Heart left ventricle (tissue), 16 donors: Measurements from ENCODE around the gene KRTAP4-3. TPM values are rescaled to one million over a fixed set of nuclear protein-coding genes. Genes with fewer than 3 reads are reported as not detected.

ENCODE experiments used
- ATAC-seq, 4 donors: fragments of 200-7000 bp; cut with Tn5 transposase; one replicate each; pipeline ENCODE4 v1.9.1; 2020 to 2022; ENCODE audit warnings: moderate library complexity in 4 of 4, mild to moderate bottlenecking in 3 of 4, moderate number of reproducible peaks in 1 of 4
- DNase-seq, 5 donors: peaks; one replicate each; pipeline ENCODE4 v3.0.0-alpha.2; 2020
- H3K27ac ChIP-seq, 12 donors: fragments of 200-600 bp; sonication (generic) in 4 of 12; one replicate each; pipeline versions ENCODE4 v1.5.0 to v1.8.0; 2016 to 2022; ENCODE audit warnings: mild to moderate bottlenecking in 2 of 12
- H3K27me3 ChIP-seq, 9 donors: fragments of 200-600 bp; sonication (generic) in 2 of 9; one replicate each; pipeline versions ENCODE4 v1.5.1 to v1.8.0; 2016 to 2022; ENCODE audit warnings: mild to moderate bottlenecking in 3 of 9
- H3K36me3 ChIP-seq, 9 donors: fragments of 200-600 bp; sonication (generic) in 2 of 9; one replicate each; pipeline versions ENCODE4 v1.5.0 to v1.8.0; 2018 to 2022; ENCODE audit warnings: mild to moderate bottlenecking in 2 of 9
- H3K4me1 ChIP-seq, 12 donors: fragments of 200-600 bp; sonication (generic) in 4 of 12; one replicate each; pipeline versions ENCODE4 v1.5.0 to v1.8.0; 2016 to 2022; ENCODE audit warnings: mild to moderate bottlenecking in 3 of 12
- H3K4me3 ChIP-seq, 12 donors: fragments of 200-600 bp; sonication (generic) in 4 of 12; one replicate each; pipeline versions ENCODE4 v1.5.0 to v1.8.0; 2017 to 2022; ENCODE audit warnings: mild to moderate bottlenecking in 9 of 12, moderate library complexity in 4 of 12
- H3K9me3 ChIP-seq, 12 donors: fragments of 200-600 bp; sonication (generic) in 4 of 12; one replicate each; pipeline versions ENCODE4 v1.5.0 to v1.8.0; 2016 to 2022; ENCODE audit warnings: mild to moderate bottlenecking in 1 of 12
- CTCF ChIP-seq, 12 donors: fragments of 200-600 bp; sonication (generic) in 4 of 12; IDR thresholded peaks; one replicate each; pipeline versions ENCODE4 v1.5.0 to v1.8.0; 2018 to 2022; ENCODE audit warnings: antibody characterized with exemption in 12 of 12, mild to moderate bottlenecking in 5 of 12
- POLR2A ChIP-seq, 2 donors: fragments of 450-650 bp; IDR thresholded peaks; one replicate each; pipeline ENCODE4 v1.6.1; 2017; ENCODE audit warnings: antibody characterized with exemption in 2 of 2, mild to moderate bottlenecking in 2 of 2, moderate library complexity in 2 of 2
- WGBS, 4 donors: extraction: QIAGEN DNeasy Blood & Tissue Kit in 2 of 4; methylation state at CpG; one replicate each; pipeline versions ENCODE4 v1.1.5 to v1.1.7; 2013 to 2018; 5-methylcytosine and 5-hydroxymethylcytosine counted together
- intact Hi-C, 10 donors: fragments of 100-400 bp; cut with DNase I; formaldehyde crosslinking; loops; one replicate each; pipeline versions ENCODE4 v1.11.1 to v1.14.2; 2022
- polyA plus RNA-seq, 2 donors: library from polyadenylated mRNA; stranded (reverse); fragments of 200-250 nt; gene quantifications; one replicate each; pipeline ENCODE4 v1.2.3, GENCODE V29; 2013
- total RNA-seq, 9 donors: library from RNA; depleted of rRNA in 2 of 9; stranded (reverse); fragments of >200 nt in 2 of 9; fragmentation: NEBNext Ultra II Directional in 3 of 9; extraction: Animal tissue kit (Norgen Biotek cat#: 25700) in 3 of 9; gene quantifications; one replicate each; pipeline versions ENCODE4 v1.1.0 to v1.2.4, GENCODE V29; 2016 to 2023
- donor health status: ischemic (EF 13 %, LVEDD 7.1; RV severe dilation, severe dysfunction).
- donor health status: healthy with polysubstance abuse.
- donor health status: DM: no; HTN: yes; CAD: no.
- donor health status: DM: no; HTN: no; CAD: no.
- donor health status: ischemic (EF 25% LVEDD 6.9; RV normal size, moderate dysfunction).
- donor health status: ischemic (EF 25% LVEDD 5.7; RV mildly dilated, moderate dysfunction).
- donor health status: healthy.
- donor health status: DM: yes; HTN: yes; CAD: no.
- donor health status: ischemic (EF 35%, LVEDD 5.7; RV mildly dilated, moderate dysfunction).
- donor health status: nonischemic (EF 11% LVEDD 7.7; RV severe dilation, severe dysfunction).
- donor health status: DM: yes; HTN: yes; CAD: no.
- donor health status: PGD.
- donor health status: ischemic (EF 29% LVEDD 5.4; RV normal size, mild dysfunction).
- donor health status: nonischemic (EF 23%, LVEDD 6.1; RV moderate dilation, normal function).

The KRTAP4-3 gene
- total and polyA plus RNA-seq, 11 donors, result not detected

GRCh38 chr17:41186872-41187271, 18.9 kb upstream of the KRTAP4-3 start:
- 75 to 95% (median 83%) methylated on average over 2 of the region's 2 CpGs for WGBS, 4 donors
- Histone ChIP-seq H3K9me3 (peaks cover 0 to 7% (median 0%) of the 10 kb centered on the region in 12 donors), H3K4me1 (no peaks in the 10 kb centered on the region), H3K27me3 (peaks cover 0 to 26% (median 0%) of the 10 kb centered on the region in 9 donors), H3K27ac (no peak overlapping the region), H3K36me3 (no peaks in the 10 kb centered on the region), H3K4me3 (no peak overlapping the region)
- TF ChIP-seq POLR2A (IDR thresholded peaks at IDR 0.05) (no peak), CTCF (IDR thresholded peaks at IDR 0.05) (no peak)
- intact Hi-C loops, result no loop called here
- ATAC-seq (no peak), DNase-seq (no peak)

GRCh38 chr17:41185001-41185400, 17.0 kb upstream of the KRTAP4-3 start:
- DNase-seq, result no peak
- ATAC-seq, result no peak
- intact Hi-C loops, result no loop called here
- Histone ChIP-seq H3K36me3 (no peaks in the 10 kb centered on the region), H3K27ac (no peak overlapping the region), H3K4me1 (no peaks in the 10 kb centered on the region), H3K27me3 (peaks cover 0 to 20% (median 0%) of the 10 kb centered on the region in 9 donors), H3K9me3 (peaks cover 0 to 7% (median 0%) of the 10 kb centered on the region in 12 donors), H3K4me3 (no peak overlapping the region)
- TF ChIP-seq CTCF (IDR thresholded peaks at IDR 0.05) (no peak), POLR2A (IDR thresholded peaks at IDR 0.05) (no peak)
- WGBS, 4 donors, result 39 to 49% (median 48%) methylated on average over 1 of the region's 1 CpG

GRCh38 chr17:41184480-41184961, 16.5 kb upstream of the KRTAP4-3 start, which contains the start of gene KRTAP4-1:
Gene KRTAP4-1, minus strand, starts transcription at chr17:41184911. Its CDS starts 57 bp downstream, at chr17:41184854.
- no peak for ATAC-seq
- peaks cover 0 to 7% (median 0%) of the 10 kb centered on the region in 12 donors for H3K9me3 ChIP-seq
- 50 to 60% (median 51%) methylated on average over 9 of the region's 9 CpGs for WGBS, 4 donors
- peaks cover 0 to 20% (median 0%) of the 10 kb centered on the region in 9 donors for H3K27me3 ChIP-seq
- H3K4me3 ChIP-seq, result no peak within 1 kb of the TSS
- intact Hi-C loops, result no loop called here
- no peak within 1 kb of the TSS for H3K27ac ChIP-seq
- no peaks in the 10 kb centered on the region for H3K4me1 ChIP-seq
- H3K36me3 ChIP-seq, result no peaks in the 10 kb centered on the region
- no peak for DNase-seq
- TF ChIP-seq CTCF (IDR thresholded peaks at IDR 0.05), result no peak
- TF ChIP-seq POLR2A (IDR thresholded peaks at IDR 0.05), result no peak

- Histone ChIP-seq H3K36me3 (no peaks in the 10 kb centered on the region), H3K9me3 (no peaks in the 10 kb centered on the region), H3K27ac (no peak overlapping the region), H3K4me1 (no peaks in the 10 kb centered on the region), H3K4me3 (no peak overlapping the region), H3K27me3 (peaks cover 0 to 17% (median 0%) of the 10 kb centered on the region in 9 donors)
- TF ChIP-seq CTCF (IDR thresholded peaks at IDR 0.05) (no peak), POLR2A (IDR thresholded peaks at IDR 0.05) (no peak)
- WGBS, 4 donors, result 72 to 82% (median 78%) methylated on average over 1 of the region's 1 CpG
- intact Hi-C loops, result no loop called here
- DNase-seq (no peak), ATAC-seq (no peak)
These were observed 11.0 kb upstream of the KRTAP4-3 start for GRCh38 chr17:41178843-41179616.
